ENCODE results near the gene PRICKLE4.

DNA sequence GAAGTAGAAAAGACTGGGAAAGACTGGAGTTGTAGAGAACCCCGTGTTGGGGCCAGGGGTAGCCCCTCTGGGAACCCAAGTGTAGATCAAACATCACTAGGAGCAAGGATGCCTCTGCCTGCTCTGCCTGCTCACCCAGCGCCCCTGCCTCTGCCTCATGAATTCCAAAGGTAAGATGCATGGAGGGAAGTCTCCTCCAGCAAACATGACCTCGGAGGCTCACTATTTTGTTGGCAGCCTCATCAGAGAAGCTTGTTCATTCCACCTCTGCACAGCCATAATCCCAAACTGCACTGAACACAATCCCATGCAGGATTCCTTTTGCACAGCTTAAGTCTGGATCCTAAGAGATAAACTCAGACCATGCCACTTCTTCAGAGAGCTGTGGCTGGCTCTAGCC is 5.7 kb upstream of the PRICKLE4 start:
- no peak for TF ChIP-seq TAF15 (IDR thresholded peaks at IDR 0.05; ENCODE audit: low read depth, low read length, poor library complexity, severe bottlenecking)
- TF ChIP-seq, protein P1, sequence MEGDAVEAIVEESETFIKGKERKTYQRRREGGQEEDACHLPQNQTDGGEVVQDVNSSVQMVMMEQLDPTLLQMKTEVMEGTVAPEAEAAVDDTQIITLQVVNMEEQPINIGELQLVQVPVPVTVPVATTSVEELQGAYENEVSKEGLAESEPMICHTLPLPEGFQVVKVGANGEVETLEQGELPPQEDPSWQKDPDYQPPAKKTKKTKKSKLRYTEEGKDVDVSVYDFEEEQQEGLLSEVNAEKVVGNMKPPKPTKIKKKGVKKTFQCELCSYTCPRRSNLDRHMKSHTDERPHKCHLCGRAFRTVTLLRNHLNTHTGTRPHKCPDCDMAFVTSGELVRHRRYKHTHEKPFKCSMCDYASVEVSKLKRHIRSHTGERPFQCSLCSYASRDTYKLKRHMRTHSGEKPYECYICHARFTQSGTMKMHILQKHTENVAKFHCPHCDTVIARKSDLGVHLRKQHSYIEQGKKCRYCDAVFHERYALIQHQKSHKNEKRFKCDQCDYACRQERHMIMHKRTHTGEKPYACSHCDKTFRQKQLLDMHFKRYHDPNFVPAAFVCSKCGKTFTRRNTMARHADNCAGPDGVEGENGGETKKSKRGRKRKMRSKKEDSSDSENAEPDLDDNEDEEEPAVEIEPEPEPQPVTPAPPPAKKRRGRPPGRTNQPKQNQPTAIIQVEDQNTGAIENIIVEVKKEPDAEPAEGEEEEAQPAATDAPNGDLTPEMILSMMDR (CRISPR knock-in tag; IDR thresholded peaks at IDR 0.05), result no peak

Data from HepG2 (cell line).